NT2/D1 (cell line): Measurements from ENCODE around the gene FRMD3.

Experiments used
- DNase-seq: peaks from one replicate; pipeline ENCODE4 v3.0.0-alpha.2; 2011; ENCODE audit warnings: low read depth, low spot score
- H3K27me3 ChIP-seq: 2 replicates; pipeline ENCODE4 v1.6.0; 2011; ENCODE audit warnings: mild to moderate bottlenecking; ENCODE audit not compliant: insufficient read length, insufficient read depth
- H3K36me3 ChIP-seq: 2 replicates; pipeline ENCODE4 v1.6.1; 2011; ENCODE audit warnings: mild to moderate bottlenecking, low read length, mixed read lengths; ENCODE audit not compliant: insufficient read depth, insufficient read length
- H3K4me1 ChIP-seq: 2 replicates; pipeline ENCODE4 v1.5.1; 2011; ENCODE audit not compliant: insufficient read depth, insufficient read length
- H3K4me3 ChIP-seq: 2 replicates; pipeline ENCODE4 v1.5.1; 2011; ENCODE audit warnings: low read depth; ENCODE audit not compliant: insufficient read length
- H3K9ac ChIP-seq: 2 replicates; pipeline ENCODE4 v1.6.0; 2011; ENCODE audit warnings: low read depth; ENCODE audit not compliant: insufficient read length
- H3K9me3 ChIP-seq: 2 replicates; pipeline ENCODE4 v1.5.1; 2011; ENCODE audit warnings: mild to moderate bottlenecking, low read length; ENCODE audit not compliant: insufficient read depth
- SUZ12 ChIP-seq: IDR thresholded peaks from 2 replicates; pipeline ENCODE4 v1.6.1; 2011; ENCODE audit not compliant: insufficient read length, insufficient read depth; ENCODE audit errors: extremely low read depth
- YY1 ChIP-seq: IDR thresholded peaks from 2 replicates; pipeline ENCODE4 v1.6.1; 2011; ENCODE audit not compliant: insufficient read length, insufficient read depth
- ZNF274 ChIP-seq: IDR thresholded peaks from 2 replicates; pipeline ENCODE4 v1.6.1; 2011; ENCODE audit warnings: mild to moderate bottlenecking, low read depth, low read length

Gene FRMD3

DNA sequence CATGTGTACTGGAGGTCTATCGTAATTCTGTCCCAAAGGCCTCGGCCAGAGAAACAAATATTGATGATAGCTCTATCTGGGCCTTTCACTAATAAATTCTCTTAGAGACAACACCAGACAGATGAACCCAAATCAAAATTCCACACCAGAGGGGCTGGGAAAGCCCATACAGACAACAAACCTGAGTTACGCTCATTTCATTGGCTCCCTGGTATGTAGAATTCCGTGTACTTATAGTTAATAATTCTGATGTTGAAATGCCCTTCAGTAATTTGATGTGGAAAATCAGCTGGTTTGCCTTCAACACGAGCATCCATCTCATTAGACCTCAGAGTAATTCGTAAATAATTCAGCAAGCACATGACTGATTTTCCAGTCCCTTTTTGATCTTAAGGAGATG lies 53.2 kb downstream of the FRMD3 start:
- H3K27me3 ChIP-seq: no peaks in the 10 kb centered on the region
- no peaks in the 10 kb centered on the region for H3K36me3 ChIP-seq
- 0 out of 2 replicates have a peak, but pooled peaks cover 3% of the 10 kb centered on the region for H3K9me3 ChIP-seq
- no peak for DNase-seq
- H3K4me1 ChIP-seq: no peaks in the 10 kb centered on the region
- TF ChIP-seq SUZ12 (no peak), YY1 (no peak), ZNF274 (no peak)
- H3K4me3 ChIP-seq: no peak overlapping the region
- H3K9ac ChIP-seq: no peak overlapping the region

GRCh38 chr9:83483223-83483622 lies 55.0 kb downstream of the FRMD3 start:
- Histone ChIP-seq H3K9ac (no peak overlapping the region), H3K36me3 (no peaks in the 10 kb centered on the region), H3K4me1 (no peaks in the 10 kb centered on the region), H3K9me3 (0 out of 2 replicates have a peak, but pooled peaks cover 6% of the 10 kb centered on the region), H3K27me3 (no peaks in the 10 kb centered on the region), H3K4me3 (no peak overlapping the region)
- no peak for DNase-seq
- no peak for TF ChIP-seq ZNF274
- TF ChIP-seq SUZ12: no peak
- no peak for TF ChIP-seq YY1

- DNase-seq: no peak
- H3K4me3 ChIP-seq: no peak overlapping the region
- H3K9me3 ChIP-seq: 0 out of 2 replicates have a peak, but pooled peaks cover 6% of the 10 kb centered on the region
- TF ChIP-seq SUZ12 (no peak), YY1 (no peak), ZNF274 (no peak)
- H3K9ac ChIP-seq: no peak overlapping the region
- no peaks in the 10 kb centered on the region for H3K27me3 ChIP-seq
- no peaks in the 10 kb centered on the region for H3K4me1 ChIP-seq
- no peaks in the 10 kb centered on the region for H3K36me3 ChIP-seq
Observed at GRCh38 chr9:83479765-83480164, 58.4 kb downstream of the FRMD3 start.

GRCh38 chr9:83477571-83477970 lies 60.6 kb downstream of the FRMD3 start:
- Histone ChIP-seq H3K27me3 (no peaks in the 10 kb centered on the region), H3K4me1 (no peaks in the 10 kb centered on the region), H3K4me3 (no peak overlapping the region), H3K9ac (no peak overlapping the region), H3K36me3 (no peaks in the 10 kb centered on the region), H3K9me3 (0 out of 2 replicates have a peak, but pooled peaks cover 6% of the 10 kb centered on the region)
- TF ChIP-seq SUZ12 (no peak), ZNF274 (no peak), YY1 (no peak)
- DNase-seq: no peak

DNA sequence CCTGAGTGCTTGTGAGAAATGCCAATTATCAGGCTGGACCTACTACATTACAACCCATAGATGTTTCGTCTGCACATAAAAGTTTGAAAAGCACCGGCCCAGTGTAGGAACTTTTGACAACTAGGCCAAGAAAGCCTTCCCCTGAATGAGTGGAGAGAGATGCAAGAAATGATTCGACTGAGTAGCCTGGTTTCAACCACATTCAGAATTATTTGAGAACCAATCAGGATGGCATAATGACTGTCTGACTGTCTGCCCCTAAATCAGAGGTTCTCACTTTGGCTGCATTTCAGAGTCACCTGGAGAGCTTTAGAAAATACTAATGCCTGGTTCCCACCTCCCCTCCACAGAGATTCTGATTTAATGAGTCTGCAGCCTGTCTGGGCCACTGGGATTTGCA lies 61.1 kb downstream of the FRMD3 start:
- Histone ChIP-seq H3K9me3 (0 out of 2 replicates have a peak, but pooled peaks cover 6% of the 10 kb centered on the region), H3K9ac (no peak overlapping the region)

GRCh38 chr9:83476513-83476912 lies 61.7 kb downstream of the FRMD3 start:
- Histone ChIP-seq H3K27me3 (no peaks in the 10 kb centered on the region), H3K9ac (no peak overlapping the region), H3K9me3 (0 out of 2 replicates have a peak, but pooled peaks cover 6% of the 10 kb centered on the region), H3K36me3 (no peaks in the 10 kb centered on the region), H3K4me3 (no peak overlapping the region), H3K4me1 (no peaks in the 10 kb centered on the region)
- no peak for DNase-seq
- TF ChIP-seq YY1 (no peak), ZNF274 (no peak), SUZ12 (no peak)

More for the DNA sequence above, 61.1 kb downstream of the FRMD3 start:
- TF ChIP-seq SUZ12: no peak
- TF ChIP-seq YY1: no peak
- no peak for TF ChIP-seq ZNF274
- H3K27me3 ChIP-seq: no peaks in the 10 kb centered on the region
- no peaks in the 10 kb centered on the region for H3K36me3 ChIP-seq
- no peak for DNase-seq
- no peaks in the 10 kb centered on the region for H3K4me1 ChIP-seq
- no peak overlapping the region for H3K4me3 ChIP-seq

DNA sequence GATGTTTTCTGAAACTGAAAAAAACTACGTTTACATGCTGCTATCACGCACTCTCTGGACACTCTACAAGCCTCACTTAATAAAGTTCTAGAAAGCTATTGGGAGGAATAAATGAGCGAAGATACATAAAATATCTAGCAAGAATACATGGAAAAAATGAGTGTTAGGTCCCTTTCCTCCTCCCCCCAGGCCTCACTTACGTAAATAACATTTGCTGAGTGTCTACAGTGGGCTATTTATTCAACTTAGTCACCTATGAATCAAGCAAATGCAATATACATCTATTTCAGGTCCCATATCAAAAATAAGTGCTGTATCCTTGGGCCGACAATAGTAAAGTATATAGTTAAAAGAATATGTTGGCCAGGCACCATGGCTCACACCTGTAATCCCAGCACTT lies 62.5 kb downstream of the FRMD3 start:
- H3K4me3 ChIP-seq: no peak overlapping the region
- no peaks in the 10 kb centered on the region for H3K27me3 ChIP-seq
- no peak for DNase-seq
- H3K9me3 ChIP-seq: 0 out of 2 replicates have a peak, but pooled peaks cover 6% of the 10 kb centered on the region
- TF ChIP-seq SUZ12 (no peak), ZNF274 (no peak), YY1 (no peak)
- no peaks in the 10 kb centered on the region for H3K4me1 ChIP-seq
- H3K9ac ChIP-seq: no peak overlapping the region
- no peaks in the 10 kb centered on the region for H3K36me3 ChIP-seq
